ENCODE measurements around the gene HPSE2.

Gene HPSE2

DNA sequence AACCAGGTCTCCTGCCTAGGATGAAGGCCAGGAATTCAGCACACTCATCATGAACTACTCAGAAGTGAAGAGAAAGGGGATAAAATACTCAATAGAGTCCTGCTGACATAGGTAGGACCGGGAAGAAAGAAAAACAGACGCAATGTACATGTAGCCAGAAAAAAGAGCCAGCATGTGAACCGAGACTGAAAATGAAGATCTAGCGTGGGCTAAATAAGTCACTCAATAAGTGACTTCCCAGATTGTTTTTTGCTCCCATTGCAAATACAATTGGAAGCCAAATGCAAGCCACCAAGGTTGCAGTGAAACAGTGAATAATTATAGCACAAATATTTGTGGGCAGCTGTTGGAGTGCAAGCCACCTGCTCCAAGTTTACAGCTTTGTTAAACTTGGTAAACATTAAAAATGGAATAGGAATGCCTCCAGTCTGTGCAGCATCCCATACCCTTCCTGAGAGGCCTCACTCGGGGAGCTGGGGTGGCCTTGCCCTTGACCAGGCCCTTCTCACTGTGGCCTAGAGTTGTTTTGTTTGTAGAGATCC is 754.2 kb downstream of the HPSE2 start:
- TF ChIP-seq ZBTB7A (IDR thresholded peaks at IDR 0.05; ENCODE audit: low read depth) (no peak), YY1 (IDR thresholded peaks at IDR 0.05; ENCODE audit: low read depth) (no peak), CREB1 (IDR thresholded peaks at IDR 0.05; ENCODE audit: low read depth) (no peak)

DNA sequence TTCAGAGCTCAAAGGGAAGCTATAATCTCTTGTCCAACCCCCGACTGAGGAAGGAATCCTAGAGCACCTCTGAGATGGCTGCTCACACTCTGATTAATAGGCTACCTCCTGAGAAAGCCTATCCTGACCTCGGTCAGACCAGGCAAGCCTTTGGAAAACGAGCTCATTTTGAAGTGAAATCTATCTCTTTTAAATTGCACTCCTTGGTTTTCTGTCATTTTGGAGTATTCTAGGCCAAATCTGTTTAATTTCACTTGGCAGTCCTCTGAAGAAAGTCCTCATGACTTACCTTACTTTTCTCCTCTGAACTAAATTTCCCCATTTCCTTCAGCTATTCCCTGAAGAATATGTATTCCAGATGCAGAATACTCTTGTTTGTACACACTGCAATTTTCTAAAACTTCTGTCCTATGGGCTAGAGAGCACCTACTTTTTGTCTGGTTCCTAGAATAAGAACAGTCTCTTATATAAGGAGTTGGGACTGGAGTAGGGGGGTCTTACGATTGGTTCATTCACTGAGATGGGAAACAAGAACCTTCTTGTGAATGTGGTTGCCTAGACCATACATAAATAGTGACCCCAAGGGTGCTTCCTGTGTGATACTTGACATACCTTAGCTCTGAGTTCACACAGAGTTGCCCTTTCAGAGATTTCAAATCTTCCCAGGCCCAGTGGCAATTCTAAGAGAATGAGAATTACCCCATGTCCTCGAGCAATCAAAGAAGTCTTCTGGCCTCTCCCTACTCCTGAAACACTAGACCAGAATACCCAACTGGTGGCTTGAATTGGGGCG is 757.0 kb downstream of the HPSE2 start:
- no peak for TF ChIP-seq EGR1 (IDR thresholded peaks at IDR 0.05)
- TF ChIP-seq YY1 (IDR thresholded peaks at IDR 0.05; ENCODE audit: low read depth), result no peak
- TF ChIP-seq, protein P1, sequence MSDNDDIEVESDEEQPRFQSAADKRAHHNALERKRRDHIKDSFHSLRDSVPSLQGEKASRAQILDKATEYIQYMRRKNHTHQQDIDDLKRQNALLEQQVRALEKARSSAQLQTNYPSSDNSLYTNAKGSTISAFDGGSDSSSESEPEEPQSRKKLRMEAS (IDR thresholded peaks at IDR 0.05), result no peak
- TF ChIP-seq TCF12 (IDR thresholded peaks at IDR 0.05; ENCODE audit: low read depth), result no peak
- TF ChIP-seq RAD21 (IDR thresholded peaks at IDR 0.05; ENCODE audit: low read depth), result no peak
- no peak for TF ChIP-seq TAF1 (IDR thresholded peaks at IDR 0.05; ENCODE audit: low read depth)
- TF ChIP-seq, protein P2, sequence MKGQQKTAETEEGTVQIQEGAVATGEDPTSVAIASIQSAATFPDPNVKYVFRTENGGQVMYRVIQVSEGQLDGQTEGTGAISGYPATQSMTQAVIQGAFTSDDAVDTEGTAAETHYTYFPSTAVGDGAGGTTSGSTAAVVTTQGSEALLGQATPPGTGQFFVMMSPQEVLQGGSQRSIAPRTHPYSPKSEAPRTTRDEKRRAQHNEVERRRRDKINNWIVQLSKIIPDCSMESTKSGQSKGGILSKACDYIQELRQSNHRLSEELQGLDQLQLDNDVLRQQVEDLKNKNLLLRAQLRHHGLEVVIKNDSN (IDR thresholded peaks at IDR 0.05), result no peak
- no peak for TF ChIP-seq EP300 (IDR thresholded peaks at IDR 0.05; ENCODE audit: borderline replicate concordance)
- TF ChIP-seq CEBPB (IDR thresholded peaks at IDR 0.05), result no peak
- no peak for TF ChIP-seq CREB1 (IDR thresholded peaks at IDR 0.05; ENCODE audit: low read depth)
- TF ChIP-seq FOXM1 (IDR thresholded peaks at IDR 0.05; ENCODE audit: borderline replicate concordance, low read depth), result no peak
- no peak for TF ChIP-seq TEAD4 (IDR thresholded peaks at IDR 0.05)
- TF ChIP-seq NFIC (IDR thresholded peaks at IDR 0.05), result no peak
- TF ChIP-seq, protein P3, sequence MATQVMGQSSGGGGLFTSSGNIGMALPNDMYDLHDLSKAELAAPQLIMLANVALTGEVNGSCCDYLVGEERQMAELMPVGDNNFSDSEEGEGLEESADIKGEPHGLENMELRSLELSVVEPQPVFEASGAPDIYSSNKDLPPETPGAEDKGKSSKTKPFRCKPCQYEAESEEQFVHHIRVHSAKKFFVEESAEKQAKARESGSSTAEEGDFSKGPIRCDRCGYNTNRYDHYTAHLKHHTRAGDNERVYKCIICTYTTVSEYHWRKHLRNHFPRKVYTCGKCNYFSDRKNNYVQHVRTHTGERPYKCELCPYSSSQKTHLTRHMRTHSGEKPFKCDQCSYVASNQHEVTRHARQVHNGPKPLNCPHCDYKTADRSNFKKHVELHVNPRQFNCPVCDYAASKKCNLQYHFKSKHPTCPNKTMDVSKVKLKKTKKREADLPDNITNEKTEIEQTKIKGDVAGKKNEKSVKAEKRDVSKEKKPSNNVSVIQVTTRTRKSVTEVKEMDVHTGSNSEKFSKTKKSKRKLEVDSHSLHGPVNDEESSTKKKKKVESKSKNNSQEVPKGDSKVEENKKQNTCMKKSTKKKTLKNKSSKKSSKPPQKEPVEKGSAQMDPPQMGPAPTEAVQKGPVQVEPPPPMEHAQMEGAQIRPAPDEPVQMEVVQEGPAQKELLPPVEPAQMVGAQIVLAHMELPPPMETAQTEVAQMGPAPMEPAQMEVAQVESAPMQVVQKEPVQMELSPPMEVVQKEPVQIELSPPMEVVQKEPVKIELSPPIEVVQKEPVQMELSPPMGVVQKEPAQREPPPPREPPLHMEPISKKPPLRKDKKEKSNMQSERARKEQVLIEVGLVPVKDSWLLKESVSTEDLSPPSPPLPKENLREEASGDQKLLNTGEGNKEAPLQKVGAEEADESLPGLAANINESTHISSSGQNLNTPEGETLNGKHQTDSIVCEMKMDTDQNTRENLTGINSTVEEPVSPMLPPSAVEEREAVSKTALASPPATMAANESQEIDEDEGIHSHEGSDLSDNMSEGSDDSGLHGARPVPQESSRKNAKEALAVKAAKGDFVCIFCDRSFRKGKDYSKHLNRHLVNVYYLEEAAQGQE (IDR thresholded peaks at IDR 0.05; ENCODE audit: low read depth), result no peak
- no peak for TF ChIP-seq ZBTB7A (IDR thresholded peaks at IDR 0.05; ENCODE audit: low read depth)

DNA sequence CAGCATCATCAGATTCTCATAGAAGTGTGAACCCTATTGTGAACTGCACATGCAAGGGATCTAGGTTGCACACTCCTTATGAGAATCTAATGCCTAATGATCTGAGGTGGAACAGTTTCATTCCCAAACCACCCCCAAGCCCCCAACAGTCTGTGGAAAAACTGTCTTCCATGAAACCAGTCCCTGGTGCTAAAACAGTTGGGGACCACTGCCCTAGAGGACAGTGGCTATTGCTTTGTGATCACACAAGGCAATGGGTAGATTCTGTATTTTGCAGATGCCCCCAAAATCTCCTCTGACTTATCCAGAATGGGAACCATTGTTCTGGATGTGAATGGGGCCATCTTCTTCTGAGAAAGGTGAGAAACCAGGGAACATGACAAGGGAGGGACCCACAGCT is 757.8 kb downstream of the HPSE2 start:
- TF ChIP-seq EP300 (IDR thresholded peaks at IDR 0.05; ENCODE audit: borderline replicate concordance) (no peak), TCF12 (IDR thresholded peaks at IDR 0.05; ENCODE audit: low read depth) (no peak), TAF1 (IDR thresholded peaks at IDR 0.05; ENCODE audit: low read depth) (no peak), CEBPB (IDR thresholded peaks at IDR 0.05) (no peak), YY1 (IDR thresholded peaks at IDR 0.05; ENCODE audit: low read depth) (no peak), FOXM1 (IDR thresholded peaks at IDR 0.05; ENCODE audit: borderline replicate concordance, low read depth) (no peak), RAD21 (IDR thresholded peaks at IDR 0.05; ENCODE audit: low read depth) (no peak), EGR1 (IDR thresholded peaks at IDR 0.05) (no peak), ZBTB7A (IDR thresholded peaks at IDR 0.05; ENCODE audit: low read depth) (no peak), CREB1 (IDR thresholded peaks at IDR 0.05; ENCODE audit: low read depth) (no peak)
- TF ChIP-seq, protein P2 (IDR thresholded peaks at IDR 0.05), result no peak
- TF ChIP-seq, protein P1 (IDR thresholded peaks at IDR 0.05), result no peak

DNA sequence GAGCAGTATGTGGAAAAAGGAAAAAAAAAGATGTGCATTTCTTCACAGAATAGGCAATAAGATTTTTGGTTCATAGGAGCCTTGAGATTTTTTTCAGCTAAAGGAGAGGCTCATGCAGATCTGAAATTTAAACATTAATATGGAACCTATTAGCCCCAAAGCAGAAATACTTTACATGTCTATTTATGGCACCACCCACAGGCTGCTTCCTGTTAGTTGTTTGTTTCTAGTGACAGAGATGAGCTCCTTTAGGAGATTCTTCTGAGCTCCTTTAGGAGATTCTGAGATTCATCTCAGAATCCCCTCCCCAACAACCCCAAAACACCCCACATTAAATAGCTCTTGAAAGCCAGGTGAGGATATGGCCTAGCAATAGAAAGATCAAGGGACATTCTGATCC is 761.0 kb downstream of the HPSE2 start:
- TF ChIP-seq ZBTB7A (IDR thresholded peaks at IDR 0.05; ENCODE audit: low read depth) (no peak), FOXM1 (IDR thresholded peaks at IDR 0.05; ENCODE audit: borderline replicate concordance, low read depth) (no peak), CREB1 (IDR thresholded peaks at IDR 0.05; ENCODE audit: low read depth) (no peak), TAF1 (IDR thresholded peaks at IDR 0.05; ENCODE audit: low read depth) (no peak), EP300 (IDR thresholded peaks at IDR 0.05; ENCODE audit: borderline replicate concordance) (no peak)
- TF ChIP-seq, protein P2 (IDR thresholded peaks at IDR 0.05), result no peak
- TF ChIP-seq, protein P3 (IDR thresholded peaks at IDR 0.05; ENCODE audit: low read depth), result no peak
- TF ChIP-seq, protein P1 (IDR thresholded peaks at IDR 0.05), result no peak

DNA sequence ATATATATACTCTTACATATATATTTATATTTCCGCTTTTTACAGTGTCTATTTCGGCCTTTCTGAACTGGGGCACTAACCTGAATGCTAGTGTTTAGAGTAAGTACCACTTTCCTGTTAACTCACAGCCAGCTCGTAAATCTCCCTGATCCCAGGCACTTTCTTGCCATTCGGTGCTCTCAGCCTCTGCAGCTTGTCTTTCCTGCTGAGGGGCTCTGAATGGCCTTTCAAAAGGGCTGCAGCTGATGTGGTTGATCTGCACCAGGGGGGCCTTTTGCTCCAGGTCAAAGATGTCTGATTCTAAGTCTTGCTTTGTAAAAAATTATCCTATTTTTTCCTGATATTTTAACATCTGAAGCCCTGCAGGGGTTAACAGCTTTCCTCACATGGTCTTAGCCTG is 763.5 kb downstream of the HPSE2 start:
- no peak for TF ChIP-seq NFIC (IDR thresholded peaks at IDR 0.05)
